Hepatic stellate cell (primary cell): ENCODE measurements around the gene RPL35.

Source experiments
- DNase-seq: peaks from one replicate; pipeline ENCODE4 v3.0.0; 2011; ENCODE audit warnings: low spot score

RPL35 gene

DNA sequence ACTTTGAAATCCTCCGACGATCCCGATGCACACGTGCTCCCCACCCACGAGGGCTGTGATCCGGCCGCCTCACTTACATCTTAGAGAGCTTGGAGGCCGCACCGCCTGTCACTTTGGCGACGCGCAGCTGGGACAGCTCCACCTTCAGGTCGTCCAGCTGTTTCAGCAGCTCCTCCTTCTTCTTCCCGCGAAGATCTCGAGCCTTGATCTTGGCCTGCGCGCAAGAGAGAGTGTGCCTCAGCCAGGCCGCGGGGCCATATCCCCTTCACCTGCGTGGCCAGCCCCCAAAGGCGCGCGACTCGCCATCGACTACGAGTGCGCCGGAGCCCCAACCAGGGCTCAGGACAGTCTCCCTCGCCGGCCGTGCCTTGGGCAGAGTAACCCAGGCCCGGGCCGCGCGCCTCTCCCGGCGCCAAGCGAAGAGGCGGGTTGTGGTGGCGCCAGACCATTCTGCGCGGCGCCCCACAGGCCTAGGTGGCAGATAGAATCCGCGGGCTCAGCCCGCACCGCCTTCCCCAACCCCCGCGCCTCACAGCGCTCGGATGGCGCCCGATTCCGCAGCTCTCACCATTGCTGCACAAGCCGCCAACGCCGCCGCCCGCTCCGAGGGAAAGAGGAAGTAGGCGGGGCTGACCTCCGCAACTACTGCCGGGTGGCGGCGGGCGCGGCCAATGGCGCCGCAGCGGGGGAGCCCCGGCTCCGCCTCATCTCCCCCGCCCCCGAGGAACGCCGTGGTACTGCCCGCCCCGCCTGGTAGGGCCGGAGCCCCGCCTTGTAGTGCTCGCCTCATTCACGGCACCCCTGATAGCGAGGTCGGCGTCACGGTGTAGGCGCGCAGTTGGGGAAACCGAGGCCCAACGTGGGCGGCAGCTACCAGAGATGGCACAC lies at the start of gene RPL35, which contains the start of gene ARPC5L:
Gene RPL35 (minus strand): TSS at position 616 of the 888 bp plus-strand sequence. CDS start 45 bp downstream, at position 571.
Gene ARPC5L (plus strand): TSS at position 789 of the 888 bp plus-strand sequence. CDS start 7,161 bp downstream, outside the sequence.
- DNase-seq = peak; percentile 99

DNA sequence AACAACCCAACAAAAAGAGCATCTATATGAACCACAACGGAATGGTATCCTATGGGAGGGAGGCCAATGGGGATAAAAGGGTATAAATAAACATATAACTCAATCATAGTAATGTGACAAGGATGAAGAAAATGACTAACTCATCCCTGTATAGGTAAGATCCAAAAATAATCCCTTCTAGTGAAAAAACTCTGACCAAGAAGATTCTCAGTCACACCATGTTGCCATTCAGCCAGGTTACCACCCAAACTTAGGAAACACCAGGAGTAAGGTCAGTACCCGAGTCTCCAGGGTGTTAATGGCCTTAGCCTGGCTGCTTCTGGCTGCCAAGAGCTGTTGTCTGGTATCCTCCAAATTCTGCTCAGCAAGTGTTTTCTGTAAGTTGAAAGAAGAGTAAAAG lies 46.3 kb upstream of the RPL35 start:
- DNase-seq = no peak

GRCh38 chr9:124906966-124907365 lies 45.2 kb upstream of the RPL35 start:
- DNase-seq = no peak

DNA sequence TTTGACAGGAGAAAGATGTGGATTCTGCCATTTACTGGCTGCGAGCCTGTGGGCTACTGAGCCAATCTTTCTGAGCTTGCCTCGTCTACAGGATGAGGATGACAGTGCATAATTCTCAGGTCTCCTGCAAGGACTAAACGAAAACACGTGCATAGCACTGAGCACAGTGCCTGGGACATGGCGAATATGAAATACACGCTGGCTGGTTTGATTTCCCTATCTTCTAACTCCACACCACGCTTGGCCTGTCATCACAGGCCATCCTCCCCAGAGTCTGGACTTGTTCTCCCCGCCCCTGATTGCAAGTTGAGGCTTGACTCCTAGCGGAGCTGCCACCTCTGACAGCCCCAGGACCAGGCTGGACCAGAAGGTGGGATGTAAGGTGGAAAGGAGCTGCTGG lies 38.1 kb upstream of the RPL35 start:
- DNase-seq = no peak

DNA sequence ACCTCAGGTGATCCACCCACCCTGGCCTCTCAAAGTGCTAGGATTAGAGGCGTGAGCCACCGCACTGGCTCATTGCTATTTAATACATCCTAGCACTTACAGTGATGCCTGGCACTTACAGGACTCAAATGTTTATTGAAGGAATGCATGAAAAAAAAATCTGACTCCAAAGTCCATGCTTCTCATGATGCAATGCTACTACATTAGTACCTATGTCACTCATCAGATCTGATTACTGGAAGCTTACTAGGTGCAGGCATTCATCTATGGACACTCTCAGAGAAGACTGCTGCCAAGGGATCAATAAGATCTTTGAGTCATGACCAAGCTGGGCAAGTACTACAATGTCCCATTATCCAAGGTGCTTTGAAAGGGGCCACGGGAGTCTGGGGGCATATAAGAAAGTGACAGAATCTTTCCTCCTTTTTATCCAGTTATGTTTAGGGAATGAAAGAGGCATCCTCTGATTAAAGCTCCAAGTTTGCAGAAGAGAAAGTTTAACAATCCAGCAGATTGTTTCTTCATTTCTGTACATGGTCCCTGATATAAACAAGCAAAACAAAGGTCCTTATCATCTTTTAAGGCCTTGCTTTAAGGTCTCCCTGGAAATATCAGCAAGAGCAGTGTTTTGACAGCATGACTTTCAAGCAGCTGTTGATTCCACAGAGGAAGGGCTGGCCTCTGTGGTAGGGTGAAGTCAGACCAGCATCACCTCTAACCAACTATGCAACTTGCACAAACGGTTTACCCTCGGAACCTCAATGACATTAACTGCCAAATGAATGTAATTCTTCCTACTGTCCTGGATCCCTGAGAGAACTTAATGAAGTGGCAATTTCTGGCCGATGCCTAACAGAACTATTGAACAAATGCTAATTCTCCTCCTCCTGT lies 36.1 kb upstream of the RPL35 start:
- no peak for DNase-seq

DNA sequence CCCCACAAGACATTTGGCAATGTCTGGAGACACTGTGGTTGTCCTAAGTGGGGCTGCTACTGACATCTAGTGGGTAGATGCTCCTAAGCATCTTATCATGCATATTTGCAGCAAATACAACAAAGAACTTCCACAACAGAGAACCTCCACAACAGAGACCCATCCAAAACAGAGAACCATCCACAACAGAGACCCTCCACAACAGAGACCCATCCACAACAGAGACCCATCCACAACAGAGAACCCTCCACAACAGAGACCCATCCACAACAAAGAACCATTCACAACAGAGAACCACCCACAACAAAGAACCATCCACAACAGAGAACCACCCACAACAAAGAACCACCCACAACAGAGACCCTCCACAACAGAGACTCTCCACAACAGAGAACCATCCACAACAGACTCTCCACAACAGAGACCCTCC lies 33.0 kb upstream of the RPL35 start:
- peak; percentile 31 for DNase-seq

DNA sequence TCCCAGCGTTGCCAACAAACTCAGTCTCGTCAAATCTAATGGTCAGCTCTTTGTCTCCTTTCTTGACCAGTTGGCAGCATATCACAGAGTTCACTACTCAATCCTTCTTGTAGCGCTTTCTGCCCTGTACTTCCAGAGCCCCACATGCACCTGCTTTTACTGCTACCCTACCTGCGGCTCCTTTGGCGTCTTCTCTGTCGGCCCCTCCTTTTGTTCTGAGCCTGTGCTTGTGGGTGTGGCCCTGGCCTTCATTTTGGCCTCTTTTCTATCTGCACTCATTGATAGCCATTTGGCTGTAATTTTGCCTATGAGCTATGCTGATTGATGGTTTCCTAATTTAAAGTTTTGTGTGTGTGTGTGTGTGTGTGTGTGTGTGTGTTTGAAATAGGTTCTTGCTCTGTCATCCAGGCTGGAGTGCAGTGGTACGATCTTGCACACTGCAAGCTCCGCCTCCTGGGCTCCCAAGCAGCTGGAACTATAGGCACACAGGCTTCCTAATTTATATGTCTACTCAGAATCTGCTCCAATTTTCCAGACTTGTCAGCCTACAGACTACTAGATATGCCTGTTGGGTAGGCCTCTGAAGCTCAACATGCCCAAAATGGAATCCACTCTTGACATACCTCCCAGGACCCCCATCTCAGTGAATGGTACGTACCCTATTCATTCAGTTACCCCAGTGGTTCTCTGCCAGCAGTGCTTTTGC lies 32.4 kb upstream of the RPL35 start:
- DNase-seq = no peak

DNA sequence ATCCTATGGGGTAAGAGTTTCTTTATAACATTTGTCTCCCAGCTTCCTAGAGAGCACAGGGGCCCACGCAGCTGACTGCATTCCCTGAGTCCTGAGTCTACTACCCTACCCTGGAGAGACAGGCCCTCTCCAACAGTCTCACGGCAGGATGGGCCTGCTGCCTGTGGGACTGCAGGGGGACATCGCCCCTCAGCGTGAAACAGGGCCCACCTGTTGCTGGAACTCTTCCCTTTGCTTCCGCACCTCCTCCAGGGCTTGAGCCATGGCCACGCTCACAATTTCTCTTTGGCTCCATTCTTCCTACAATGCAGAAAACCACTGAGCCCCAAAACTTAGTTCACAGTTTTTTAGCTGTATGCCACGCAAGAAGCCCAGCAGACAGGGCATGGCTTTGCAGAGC lies 28.4 kb upstream of the RPL35 start:
- no peak for DNase-seq

DNA sequence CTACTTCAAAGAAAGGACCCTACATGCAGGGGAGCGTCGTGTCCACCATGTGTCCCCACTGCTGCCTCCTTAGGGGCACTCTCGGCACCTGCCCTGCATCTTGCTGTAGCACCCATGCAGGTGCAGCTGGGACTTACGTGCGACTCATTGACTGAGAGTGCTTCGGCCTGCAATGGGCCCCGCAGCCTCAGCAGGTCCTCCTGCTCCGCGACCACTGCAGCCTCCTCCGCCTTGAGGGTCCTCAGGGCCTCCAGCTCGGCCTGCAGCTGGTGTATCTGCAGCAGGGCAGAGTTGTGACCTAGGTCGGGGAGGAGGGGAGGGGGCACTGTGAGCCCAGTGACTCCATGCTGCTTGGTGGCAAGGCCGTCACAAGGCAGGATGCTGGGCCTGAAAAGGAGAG lies 27.2 kb upstream of the RPL35 start:
- no peak for DNase-seq

GRCh38 chr9:124887832-124888231 lies 26.1 kb upstream of the RPL35 start:
- no peak for DNase-seq

GRCh38 chr9:124886866-124887492 lies 25.2 kb upstream of the RPL35 start:
- DNase-seq = no peak

- DNase-seq = no peak
These were observed 24.7 kb upstream of the RPL35 start for GRCh38 chr9:124886461-124886860.

GRCh38 chr9:124885551-124885950 lies 23.8 kb upstream of the RPL35 start:
- DNase-seq = no peak

GRCh38 chr9:124884376-124884775 lies 22.6 kb upstream of the RPL35 start:
- DNase-seq = no peak

- no peak for DNase-seq
These were observed 20.5 kb upstream of the RPL35 start for GRCh38 chr9:124882231-124882630.

DNA sequence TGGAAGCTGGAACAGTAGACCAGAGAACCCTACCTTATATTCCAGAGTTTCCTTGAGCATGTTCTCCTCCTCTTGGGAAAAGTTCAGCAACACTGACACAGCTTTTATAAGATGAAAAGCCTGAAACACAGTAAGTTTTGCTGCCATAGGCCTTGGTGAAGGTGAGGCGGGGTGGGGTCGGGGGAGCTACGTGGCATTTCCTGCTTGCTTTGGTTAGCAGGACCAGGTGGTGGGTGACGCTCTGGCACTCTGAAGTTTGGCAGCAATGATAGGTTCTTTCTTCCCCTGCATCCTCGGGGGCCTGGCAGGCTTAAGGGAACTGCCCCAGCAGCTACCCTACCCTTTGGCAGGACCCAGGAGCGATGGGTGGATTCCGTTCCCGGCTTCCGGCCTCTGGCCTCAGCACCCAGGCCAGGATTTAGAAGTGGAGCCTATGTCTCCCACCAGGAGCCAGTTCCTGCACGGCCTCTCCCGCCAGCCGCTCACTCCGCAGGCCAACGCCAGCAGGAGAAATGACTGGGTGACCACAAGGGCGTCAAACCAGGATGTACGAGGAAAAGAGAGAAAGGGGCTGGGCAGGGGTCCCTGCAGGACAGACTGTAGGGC lies 19.5 kb upstream of the RPL35 start:
- no peak for DNase-seq

DNA sequence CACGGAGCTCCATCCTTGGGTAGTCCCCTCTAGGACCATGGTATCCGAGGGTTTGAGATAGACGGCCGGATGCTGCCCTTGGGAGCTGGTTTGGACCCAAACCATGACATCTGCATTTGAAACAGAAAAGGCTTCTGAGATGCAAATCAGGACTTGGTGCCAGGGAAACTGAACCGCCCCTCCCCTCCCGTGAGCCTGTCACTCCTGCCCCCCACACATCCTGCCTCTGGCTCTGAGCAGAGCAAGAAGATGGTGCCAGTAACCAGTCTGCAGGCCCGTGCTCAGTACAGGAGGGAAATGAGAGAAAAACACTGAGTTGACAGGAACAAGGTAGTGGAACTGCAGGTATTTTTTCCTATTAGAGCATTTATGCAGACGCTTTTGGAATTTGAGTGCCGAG lies 18.7 kb upstream of the RPL35 start:
- no peak for DNase-seq

GRCh38 chr9:124879226-124879625 lies 17.5 kb upstream of the RPL35 start:
- DNase-seq = no peak

DNA sequence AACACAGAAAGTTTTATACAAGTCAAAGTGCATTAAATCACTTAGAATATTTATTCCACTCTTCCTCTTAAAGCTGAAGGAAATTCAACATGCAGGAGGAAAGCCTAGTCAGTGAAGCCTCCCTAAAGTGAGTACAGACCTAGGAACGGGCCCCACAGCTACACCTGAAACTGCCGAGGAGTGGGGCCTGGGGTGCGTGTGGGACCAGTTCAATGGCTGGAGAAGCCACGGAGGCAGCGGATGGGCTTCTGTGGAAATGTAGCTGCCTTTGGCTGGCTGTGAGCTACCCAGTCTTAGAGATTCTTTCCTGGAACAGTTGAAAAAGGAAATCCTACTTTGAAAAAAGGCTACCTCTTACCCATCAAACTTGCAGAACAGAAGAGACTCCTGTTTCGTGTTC lies 16.8 kb upstream of the RPL35 start:
- no peak for DNase-seq

DNA sequence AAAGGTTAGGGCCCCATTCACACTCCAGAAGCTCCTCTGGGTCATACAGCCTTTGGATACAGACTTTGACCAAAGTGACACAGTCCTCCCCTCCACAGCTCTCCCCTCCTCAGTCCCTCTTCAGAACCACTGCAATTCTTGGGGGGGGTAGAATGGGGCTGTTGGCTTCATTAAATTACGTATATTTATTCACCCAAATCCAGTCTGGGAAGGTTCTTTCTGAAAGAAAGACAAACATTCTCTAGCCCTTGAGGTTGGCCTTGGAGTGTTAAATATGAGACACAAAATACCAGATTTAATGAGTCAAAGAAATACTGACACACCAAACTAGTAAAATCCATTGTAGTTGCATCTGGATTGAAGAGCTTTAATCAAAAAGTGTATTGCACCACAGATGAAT lies 16.3 kb upstream of the RPL35 start:
- DNase-seq = no peak
